GM18867 (cell line): Measurements from ENCODE around the gene HSPA14.
"Not testable (repeated sequence)": the region's sequence is repeated elsewhere in the genome, so short reads cannot be mapped to it uniquely, and the experiment has no call there.

Source experiments
- ATAC-seq: cut with Tn5 transposase; IDR thresholded peaks from one replicate; pipeline ENCODE4 v1.9.1; 2021; ENCODE audit warnings: mild to moderate bottlenecking, moderate library complexity; ENCODE audit not compliant: unreplicated experiment

HSPA14 gene, protein sequence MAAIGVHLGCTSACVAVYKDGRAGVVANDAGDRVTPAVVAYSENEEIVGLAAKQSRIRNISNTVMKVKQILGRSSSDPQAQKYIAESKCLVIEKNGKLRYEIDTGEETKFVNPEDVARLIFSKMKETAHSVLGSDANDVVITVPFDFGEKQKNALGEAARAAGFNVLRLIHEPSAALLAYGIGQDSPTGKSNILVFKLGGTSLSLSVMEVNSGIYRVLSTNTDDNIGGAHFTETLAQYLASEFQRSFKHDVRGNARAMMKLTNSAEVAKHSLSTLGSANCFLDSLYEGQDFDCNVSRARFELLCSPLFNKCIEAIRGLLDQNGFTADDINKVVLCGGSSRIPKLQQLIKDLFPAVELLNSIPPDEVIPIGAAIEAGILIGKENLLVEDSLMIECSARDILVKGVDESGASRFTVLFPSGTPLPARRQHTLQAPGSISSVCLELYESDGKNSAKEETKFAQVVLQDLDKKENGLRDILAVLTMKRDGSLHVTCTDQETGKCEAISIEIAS

DNA sequence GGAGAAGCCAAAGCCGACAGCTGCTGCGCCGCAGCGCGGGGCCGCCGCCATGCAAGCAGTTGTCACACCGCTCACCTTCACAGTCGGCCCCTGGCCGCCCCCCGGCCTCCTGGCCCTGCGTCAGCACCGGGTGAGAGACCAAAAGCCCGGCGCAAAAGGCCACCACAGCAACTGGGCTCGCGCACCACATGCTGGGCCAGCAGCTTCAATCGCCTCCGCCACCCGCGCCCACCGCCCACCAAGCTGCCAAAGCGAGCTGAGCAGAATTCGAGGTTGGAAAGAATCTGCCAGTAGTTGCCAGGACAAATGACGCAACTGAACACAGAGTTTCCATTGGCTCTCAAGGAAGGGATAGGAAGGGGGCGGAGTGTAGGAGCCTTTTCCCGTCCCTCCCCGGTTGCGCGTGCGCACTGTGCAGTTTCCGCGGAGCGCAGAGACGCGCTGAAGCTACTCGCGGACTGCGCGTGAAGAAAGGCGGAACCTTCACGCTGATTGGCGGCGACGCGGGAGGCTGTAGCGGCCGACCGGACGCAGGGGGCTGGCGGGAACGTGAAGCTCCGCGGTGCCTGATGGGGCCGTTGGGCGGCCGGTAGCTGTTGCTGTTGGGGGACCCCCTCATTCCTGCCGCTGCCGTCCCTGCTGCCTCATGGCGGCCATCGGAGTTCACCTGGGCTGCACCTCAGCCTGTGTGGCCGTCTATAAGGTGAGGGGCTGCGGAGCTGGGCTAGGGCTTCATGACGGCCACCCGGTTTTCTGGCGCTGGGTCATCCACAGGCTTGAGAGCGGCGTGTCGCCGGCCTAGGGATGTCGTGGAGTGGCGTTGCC is at the start of gene HSPA14, which contains the start of the genes CDNF and MSANTD7:
Gene HSPA14 (plus strand): TSS at position 550 of the 825 bp plus-strand sequence. CDS start 97 bp downstream, at position 647.
Gene CDNF (minus strand): TSS at position 281 of the 825 bp plus-strand sequence. CDS start 91 bp downstream, at position 190.
Gene MSANTD7 (plus strand): TSS at position 550 of the 825 bp plus-strand sequence. CDS start 3,979 bp downstream, outside the sequence.
- ATAC-seq, result peak; percentile 94

DNA sequence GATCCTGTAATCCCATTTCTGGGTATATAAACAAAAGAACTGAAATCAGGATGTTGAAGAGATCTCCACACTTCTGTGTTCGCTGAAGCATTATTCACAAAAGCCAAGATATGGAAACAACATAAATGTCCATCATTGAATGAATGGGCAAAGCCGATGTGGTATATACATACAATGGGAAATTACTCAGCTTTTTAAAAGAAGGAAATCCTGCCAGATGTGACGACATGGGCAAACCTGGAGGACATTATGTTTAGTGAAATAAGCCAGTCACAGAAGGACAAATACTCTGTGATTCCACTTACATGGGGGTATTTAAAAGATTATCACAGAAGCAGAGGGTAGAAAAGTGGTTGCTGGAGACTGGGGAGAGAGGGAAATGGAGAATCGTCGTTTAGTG is 39.5 kb upstream of the HSPA14 start:
- ATAC-seq, result no peak

GRCh38 chr10:14800397-14800796 is 37.7 kb upstream of the HSPA14 start:
- no peak for ATAC-seq

DNA sequence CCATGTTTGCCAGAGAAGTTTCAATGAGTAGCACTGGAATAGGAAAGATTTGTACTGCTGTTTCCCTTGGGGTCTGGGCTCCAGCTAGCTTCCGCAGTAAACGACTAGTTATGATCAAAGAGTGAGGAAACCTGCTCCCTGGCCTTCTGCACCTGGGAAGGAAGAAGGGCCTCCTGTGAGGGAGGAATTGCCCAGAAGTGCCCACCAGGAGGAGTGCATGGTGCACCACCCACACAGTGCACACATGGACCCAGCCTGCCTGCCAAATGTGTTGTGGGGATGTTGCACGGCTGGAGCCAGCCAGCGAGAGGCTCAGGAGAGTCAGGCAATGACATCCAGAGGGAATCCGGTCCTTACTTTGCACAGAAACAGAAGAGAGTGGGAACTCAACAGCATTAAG is 36.4 kb upstream of the HSPA14 start:
- ATAC-seq, result no peak

GRCh38 chr10:14803827-14804226 is 34.3 kb upstream of the HSPA14 start:
- ATAC-seq, result no peak

GRCh38 chr10:14806318-14806717 is 31.8 kb upstream of the HSPA14 start:
- ATAC-seq, result no peak

DNA sequence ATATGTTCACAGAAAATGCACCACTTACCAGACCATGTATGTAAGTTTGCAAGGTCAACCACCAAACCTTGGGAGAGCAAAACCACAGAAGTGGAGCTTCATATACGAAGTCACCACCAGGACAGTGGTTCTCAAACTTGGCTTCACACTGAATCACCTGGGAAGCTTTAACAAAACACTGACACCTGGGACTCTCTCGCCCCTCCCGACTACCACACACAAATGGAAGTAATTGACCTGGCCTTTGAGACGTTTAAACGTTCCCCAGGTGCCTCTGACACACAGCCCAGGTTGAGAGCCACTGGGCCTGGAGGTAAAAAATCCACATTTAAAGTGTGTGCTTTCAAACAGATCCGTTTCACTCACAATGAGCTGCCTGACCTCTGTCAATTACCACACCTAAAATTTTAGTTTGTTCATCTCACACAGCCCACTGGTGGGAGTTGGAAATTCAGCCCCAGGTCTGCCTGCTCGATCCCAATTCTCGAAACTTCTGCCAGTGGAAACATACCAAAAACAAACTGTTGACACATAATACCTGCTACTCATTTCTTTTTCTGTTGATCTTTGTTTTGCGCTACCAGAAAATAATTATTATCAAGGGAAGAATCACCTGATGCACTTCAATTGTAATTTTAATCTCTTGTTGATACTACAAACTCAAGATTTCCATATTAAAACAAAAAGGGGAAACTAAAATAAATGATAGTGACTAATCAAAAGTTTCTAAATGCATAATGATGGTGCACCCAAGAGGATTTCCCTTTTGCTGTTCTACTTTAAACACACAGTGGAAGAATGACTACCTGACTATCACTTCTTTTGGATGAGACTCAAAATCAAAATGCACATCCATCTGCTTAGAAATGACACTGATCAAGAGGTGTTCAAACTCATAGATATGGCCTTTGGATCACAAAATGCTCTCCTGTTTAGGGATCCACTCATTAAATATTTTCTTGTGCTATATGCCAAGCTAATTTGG is 26.8 kb upstream of the HSPA14 start:
- ATAC-seq, result no peak

GRCh38 chr10:14812271-14812670 is 25.8 kb upstream of the HSPA14 start:
- no peak for ATAC-seq

DNA sequence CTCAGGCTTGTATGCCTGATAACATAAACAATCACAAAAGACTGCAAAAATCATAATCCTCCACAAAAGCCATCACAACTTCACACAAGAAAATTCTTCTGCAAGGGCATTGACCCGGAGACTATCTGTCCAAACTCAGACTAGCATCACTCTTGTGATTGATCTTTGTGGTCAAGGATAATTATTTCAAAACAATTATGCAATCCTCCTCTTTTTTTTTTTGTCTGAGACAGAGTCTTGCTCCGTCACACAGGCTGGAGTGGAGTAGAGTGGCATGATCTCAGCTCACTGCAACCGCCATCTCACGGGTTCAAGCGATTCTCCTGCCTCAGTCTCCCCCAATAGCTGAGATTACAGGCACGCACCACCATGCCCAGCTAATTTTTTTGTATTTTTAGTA is 22.4 kb upstream of the HSPA14 start:
- ATAC-seq, result no peak

DNA sequence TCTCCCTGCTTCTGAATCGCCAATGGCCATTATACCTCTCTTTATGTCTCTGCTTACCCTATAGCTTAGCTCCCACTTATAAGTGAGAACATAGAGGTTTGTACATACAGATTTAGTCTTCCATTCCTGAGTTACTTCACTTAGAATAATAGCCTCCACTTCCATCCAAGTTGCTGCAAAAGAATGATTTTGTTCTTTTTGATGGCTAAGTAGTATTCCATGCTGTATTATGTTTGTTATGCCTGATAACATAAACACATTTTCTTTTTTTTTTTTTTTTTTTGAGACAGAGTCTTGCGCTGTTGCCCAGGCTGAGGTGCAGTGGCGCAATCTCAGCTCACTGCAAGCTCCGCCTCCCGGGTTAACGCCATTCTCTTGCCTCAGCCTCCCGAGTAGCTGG is 21.4 kb upstream of the HSPA14 start:
- not testable (repeated sequence) for ATAC-seq

GRCh38 chr10:14820010-14820774 is 17.9 kb upstream of the HSPA14 start:
- no peak for ATAC-seq

GRCh38 chr10:14820775-14821154 is 17.3 kb upstream of the HSPA14 start:
- ATAC-seq, result no peak

GRCh38 chr10:14821635-14822375 is 16.3 kb upstream of the HSPA14 start:
- no peak for ATAC-seq

DNA sequence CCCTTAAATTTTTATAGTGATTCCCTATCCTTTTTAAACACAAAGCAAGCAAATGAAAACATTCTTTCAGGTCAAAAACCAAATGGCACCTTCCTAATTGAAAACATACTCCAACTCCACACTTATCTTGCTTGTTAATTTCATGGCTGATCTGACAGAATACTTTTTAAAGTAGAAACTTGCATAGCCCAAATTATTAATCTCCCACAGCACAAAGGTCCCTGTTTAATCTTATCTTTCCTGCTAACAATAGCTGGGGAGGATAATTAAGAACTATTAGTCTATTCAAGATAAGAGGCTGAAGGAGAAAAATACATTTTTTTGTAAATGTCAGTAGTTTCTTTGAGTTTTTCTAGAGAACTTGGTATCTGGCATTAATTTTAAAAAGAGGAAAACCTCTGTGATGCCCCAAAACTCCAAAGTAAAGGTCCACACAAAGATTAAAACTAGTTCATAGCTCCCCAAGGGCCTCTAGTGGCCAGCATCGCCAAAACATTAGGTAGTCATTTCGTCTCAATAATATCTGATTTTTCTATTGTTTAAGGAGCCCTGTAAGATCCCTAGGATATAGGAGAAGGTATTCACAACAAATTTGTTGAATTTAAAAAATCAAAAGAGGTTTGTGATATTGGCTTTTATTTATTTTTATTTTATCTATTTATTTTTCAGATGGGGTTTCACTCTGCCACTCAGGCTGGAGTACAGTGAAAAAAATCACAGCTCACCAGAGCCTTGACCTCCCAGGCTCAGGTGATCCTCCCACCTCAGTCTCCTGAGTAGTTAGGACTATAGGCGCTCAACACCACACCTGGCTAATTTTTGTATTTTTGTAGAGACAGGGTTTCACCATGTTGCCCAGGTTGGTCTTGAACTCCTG is 15.0 kb upstream of the HSPA14 start:
- ATAC-seq, result no peak

DNA sequence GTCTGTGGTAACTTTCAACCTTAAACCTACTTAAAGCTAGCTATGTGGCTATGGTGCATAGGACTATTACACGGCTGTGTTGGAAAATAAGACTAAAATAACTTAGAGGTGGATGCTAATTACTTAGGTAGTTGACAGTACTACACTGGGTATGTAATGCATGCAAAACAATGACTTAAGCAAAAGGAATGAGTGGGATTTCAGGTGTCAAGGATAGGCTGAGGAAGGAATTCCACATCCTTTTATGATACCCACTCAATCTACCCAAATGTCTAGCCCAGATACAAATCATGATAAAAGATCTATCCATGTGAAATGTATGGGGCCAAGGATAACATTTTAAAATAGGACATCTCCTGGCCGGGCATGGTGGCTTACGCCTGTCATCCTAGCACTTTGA is 14.1 kb upstream of the HSPA14 start:
- no peak for ATAC-seq

GRCh38 chr10:14826076-14826829 is 11.9 kb upstream of the HSPA14 start:
- ATAC-seq, result no peak

GRCh38 chr10:14833106-14833505 is 5.0 kb upstream of the HSPA14 start:
- no peak for ATAC-seq
